ENCODE measurements around the gene CST6. TPM values are rescaled to one million over a fixed set of nuclear protein-coding genes. Genes with fewer than 3 reads are reported as not detected.

Gene CST6
- total and polyA plus RNA-seq, 2 of the 13 experiments (the other 11 are each of a cell fraction or from before 2014, with no cell fraction given): not detected

DNA sequence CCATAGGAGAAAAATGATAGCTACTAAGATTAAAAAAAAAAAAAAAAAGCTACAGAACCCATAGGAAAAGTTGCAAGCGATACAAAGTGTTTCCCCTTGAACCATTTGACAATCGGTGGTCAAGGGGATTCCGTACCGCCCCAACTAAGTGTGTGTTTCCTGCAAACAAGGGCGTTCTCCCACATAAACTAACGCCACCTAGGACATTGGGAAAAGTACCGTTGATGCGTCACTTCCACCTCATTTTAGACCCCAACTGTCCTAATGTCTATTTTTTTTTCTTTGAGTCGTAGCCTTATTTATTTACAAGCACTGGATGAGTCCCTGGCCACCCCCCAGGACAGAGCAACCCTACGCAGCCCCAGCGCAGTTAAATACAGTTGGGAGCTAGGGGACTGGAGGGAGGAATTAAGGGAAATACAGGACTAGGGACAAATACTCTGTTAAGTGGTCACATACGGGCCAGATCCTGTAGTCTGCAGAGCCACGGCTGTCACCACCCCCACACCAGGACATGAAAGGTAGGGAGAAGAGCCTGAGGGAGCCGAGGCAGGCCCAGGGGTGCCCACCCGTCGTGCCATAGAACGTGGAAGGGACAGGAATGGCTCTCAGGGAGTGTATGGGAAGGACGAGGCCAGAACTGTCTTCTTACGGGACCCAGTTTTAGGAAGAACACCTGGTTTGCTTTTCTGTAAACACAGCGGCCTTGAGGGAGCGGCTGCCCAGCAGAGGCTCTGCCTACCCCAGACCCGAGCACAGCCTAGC, 28.8 kb upstream of the CST6 start (continued):
- TF ChIP-seq ZNF335 (CRISPR knock-in tag; IDR thresholded peaks at IDR 0.05) (no peak), CREB3 (CRISPR knock-in tag; IDR thresholded peaks at IDR 0.05) (no peak), PAF1 (CRISPR knock-in tag; IDR thresholded peaks at IDR 0.05) (no peak), TOPORS (CRISPR knock-in tag; IDR thresholded peaks at IDR 0.05) (no peak), HNRNPK (IDR thresholded peaks at IDR 0.05; ENCODE audit: low read depth, low read length, poor library complexity, severe bottlenecking) (no peak)
- TF ChIP-seq, protein P1, sequence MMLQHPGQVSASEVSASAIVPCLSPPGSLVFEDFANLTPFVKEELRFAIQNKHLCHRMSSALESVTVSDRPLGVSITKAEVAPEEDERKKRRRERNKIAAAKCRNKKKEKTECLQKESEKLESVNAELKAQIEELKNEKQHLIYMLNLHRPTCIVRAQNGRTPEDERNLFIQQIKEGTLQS (CRISPR knock-in tag; IDR thresholded peaks at IDR 0.05): no peak

DNA sequence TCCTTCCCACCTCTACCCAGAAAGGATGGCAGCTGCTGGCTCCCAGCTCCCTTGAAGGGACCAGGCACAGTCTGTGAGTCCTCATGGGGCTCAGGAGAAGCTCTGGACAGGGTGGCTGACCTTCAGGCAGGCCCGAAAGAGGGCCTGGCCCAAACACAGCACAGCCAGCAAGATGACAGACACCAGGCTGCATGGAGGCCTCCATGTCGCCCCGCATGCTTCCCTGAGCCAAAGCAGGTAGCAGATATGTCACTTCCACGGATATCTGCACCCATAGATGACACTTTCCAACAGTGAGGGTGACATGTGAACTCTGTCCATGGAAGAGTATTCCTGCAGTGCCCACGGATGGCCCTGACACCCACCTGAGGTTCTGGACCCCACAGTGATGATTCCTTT, 28.2 kb upstream of the CST6 start:
- no peaks in the 10 kb centered on the region for H3K9me3 ChIP-seq (ENCODE audit: low read length)
- ATAC-seq (no peak; the same call in none of the 3 replicates), DNase-seq (ENCODE audit: low spot score) (no peak), FAIRE-seq (no peak)
- WGBS (ENCODE audit: low lambda C conversion rate): 62% methylated on average over 3 of the region's 5 CpGs
- no peaks in the 10 kb centered on the region for H3K79me2 ChIP-seq (ENCODE audit: insufficient read depth, low read length)
- no peak overlapping the region for H3K27ac ChIP-seq (ENCODE audit: extremely low read length, insufficient read depth, low read length)
- BruUV-seq (replicated peaks): no TSS peak
- in situ Hi-C loops (cut with HindIII; ENCODE audit: extremely low pct_ligation_motif_present, low pct_unique_long_range_greater_than_20kb): loop anchor here (10.0 kb wide), 1 partner anchor 269 kb away; the partner anchor contains the start of gene KAT5
- peak overlapping the region in 1 of 3 experiments; percentile 23; a peak in 1 of 6 replicates for H3K4me3 ChIP-seq (replicated peaks in 1 of 3; ENCODE audit: insufficient read depth in 1 of 3, low read depth in 2 of 3, low read length in 3 of 3)
- POLR2A ChIA-PET: no interaction called here
- CTCF ChIA-PET (ENCODE audit: low intra/inter-chr PET ratio, low total read pairs): no interaction called here
- TF ChIP-seq ZNF510 (CRISPR knock-in tag; IDR thresholded peaks at IDR 0.05; ENCODE audit: low read depth) (no peak), ZNF382 (CRISPR knock-in tag; IDR thresholded peaks at IDR 0.05; ENCODE audit: borderline replicate concordance) (no peak), GABPA (IDR thresholded peaks at IDR 0.05; ENCODE audit: low read depth, low read length) (no peak), GABPA (CRISPR knock-in tag; IDR thresholded peaks at IDR 0.05; ENCODE audit: low read depth) (no peak), ZNF292 (CRISPR knock-in tag; IDR thresholded peaks at IDR 0.05; ENCODE audit: borderline replicate concordance, low read depth) (no peak), ZNF557 (CRISPR knock-in tag; IDR thresholded peaks at IDR 0.05) (no peak), ZNF773 (CRISPR knock-in tag; IDR thresholded peaks at IDR 0.05; ENCODE audit: borderline replicate concordance) (no peak), THAP9 (CRISPR knock-in tag; IDR thresholded peaks at IDR 0.05; ENCODE audit: borderline replicate concordance) (no peak)
- TF ChIP-seq, protein P2, sequence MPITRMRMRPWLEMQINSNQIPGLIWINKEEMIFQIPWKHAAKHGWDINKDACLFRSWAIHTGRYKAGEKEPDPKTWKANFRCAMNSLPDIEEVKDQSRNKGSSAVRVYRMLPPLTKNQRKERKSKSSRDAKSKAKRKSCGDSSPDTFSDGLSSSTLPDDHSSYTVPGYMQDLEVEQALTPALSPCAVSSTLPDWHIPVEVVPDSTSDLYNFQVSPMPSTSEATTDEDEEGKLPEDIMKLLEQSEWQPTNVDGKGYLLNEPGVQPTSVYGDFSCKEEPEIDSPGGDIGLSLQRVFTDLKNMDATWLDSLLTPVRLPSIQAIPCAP (CRISPR knock-in tag; IDR thresholded peaks at IDR 0.05; ENCODE audit: low read depth): no peak
- no peak overlapping the region for H3K9ac ChIP-seq (ENCODE audit: insufficient read depth, low read depth, low read length)
- H3K36me3 ChIP-seq (replicated peaks in 1 of 2; ENCODE audit: control insufficient read depth in 1 of 2, insufficient read depth in 2 of 2, low read length in 2 of 2): 0 out of 5 replicates have a peak, but pooled peaks cover 2 to 6% of the 10 kb centered on the region in 2 experiments
- intact Hi-C loops (cut with micrococcal nuclease; ENCODE audit: unreplicated experiment): no loop called here
- H2AFZ ChIP-seq (ENCODE audit: low read length): no peak overlapping the region
- peak overlapping the region; percentile 20 for H3K4me2 ChIP-seq (ENCODE audit: low read depth, low read length)
- no peaks in the 10 kb centered on the region for H4K20me1 ChIP-seq (ENCODE audit: insufficient read depth, low read length)
- no peaks in the 10 kb centered on the region; a peak in 1 of 5 replicates for H3K27me3 ChIP-seq (ENCODE audit: control insufficient read depth in 1 of 2, insufficient read depth in 2 of 2, low read length in 2 of 2)
- peaks cover 15% of the 10 kb centered on the region for H3K4me1 ChIP-seq (ENCODE audit: insufficient read depth, low read length)

Measured in HepG2 (cell line).